ENCODE results near the gene GALNT10.
A peak's percentile ranks its signal among the peaks of the same experiment; 100 is the strongest.

The GALNT10 gene

DNA sequence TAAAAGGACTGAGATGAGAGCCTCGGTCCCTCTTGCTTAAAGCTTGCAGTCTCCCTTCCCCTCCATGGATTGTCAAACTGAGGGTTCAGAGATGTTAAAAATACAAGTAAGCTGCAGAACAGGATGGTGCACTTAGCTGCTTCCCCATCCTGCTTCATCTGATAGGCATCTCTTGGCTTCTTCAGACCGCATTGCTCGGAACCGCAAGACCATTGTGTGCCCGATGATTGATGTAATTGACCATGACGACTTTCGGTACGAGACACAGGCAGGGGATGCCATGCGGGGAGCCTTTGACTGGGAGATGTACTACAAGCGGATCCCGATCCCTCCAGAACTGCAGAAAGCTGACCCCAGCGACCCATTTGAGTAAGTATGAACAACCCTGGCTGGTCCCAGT is 189.7 kb downstream of the GALNT10 start:
- no peak for DNase-seq (ENCODE audit: low spot score)

DNA sequence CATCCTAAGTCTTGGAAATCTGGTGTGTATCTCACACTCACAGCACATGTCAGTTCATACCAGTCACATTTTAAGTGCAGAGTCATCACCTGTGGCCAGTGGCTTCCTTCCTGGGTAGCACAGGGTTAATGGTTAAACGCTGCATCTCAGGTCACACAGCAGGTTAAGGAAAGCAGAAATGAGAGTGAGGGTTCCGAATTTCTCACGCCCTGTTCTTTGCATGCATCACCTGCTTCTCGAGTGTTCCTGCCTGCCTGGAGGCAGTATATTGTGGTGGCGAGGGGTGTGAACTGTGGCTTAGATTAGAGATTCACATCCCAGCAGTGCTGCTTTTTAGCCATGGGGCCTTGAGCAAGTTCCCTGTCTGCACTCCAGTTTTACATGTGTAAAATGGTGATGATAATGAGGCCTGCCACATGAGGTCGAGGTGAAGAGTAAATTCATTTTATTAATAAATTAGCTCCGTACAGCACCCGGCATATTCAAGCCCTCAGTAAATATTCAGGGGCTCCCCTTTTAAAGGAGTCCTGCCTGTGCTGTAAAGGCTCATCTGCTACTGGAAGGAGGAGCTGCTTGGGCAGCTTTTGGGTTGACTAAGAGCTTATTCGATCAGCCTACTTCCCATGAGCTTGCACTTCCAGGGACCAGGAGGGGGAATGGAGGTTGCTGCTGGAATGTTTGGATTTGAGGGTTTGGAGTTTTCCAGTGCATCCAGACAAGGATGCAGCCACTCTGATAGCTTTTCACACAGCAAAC is 194.1 kb downstream of the GALNT10 start:
- DNase-seq (ENCODE audit: low spot score), result no peak

DNA sequence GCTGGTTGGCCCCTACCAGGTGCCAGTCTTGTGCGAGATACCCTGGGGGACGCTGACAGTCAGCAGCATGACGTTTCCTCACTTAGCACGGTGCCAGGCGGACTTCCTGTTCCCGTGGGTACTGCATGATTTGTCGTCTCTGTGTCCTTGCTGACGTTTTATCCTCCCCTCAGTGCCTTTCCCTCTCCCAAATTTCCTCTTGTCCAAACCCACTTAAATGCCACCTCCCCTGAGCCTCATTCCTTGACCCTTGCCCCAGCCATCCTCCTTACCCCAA is 194.6 kb downstream of the GALNT10 start:
- DNase-seq (ENCODE audit: low spot score), result peak; percentile 22

DNA sequence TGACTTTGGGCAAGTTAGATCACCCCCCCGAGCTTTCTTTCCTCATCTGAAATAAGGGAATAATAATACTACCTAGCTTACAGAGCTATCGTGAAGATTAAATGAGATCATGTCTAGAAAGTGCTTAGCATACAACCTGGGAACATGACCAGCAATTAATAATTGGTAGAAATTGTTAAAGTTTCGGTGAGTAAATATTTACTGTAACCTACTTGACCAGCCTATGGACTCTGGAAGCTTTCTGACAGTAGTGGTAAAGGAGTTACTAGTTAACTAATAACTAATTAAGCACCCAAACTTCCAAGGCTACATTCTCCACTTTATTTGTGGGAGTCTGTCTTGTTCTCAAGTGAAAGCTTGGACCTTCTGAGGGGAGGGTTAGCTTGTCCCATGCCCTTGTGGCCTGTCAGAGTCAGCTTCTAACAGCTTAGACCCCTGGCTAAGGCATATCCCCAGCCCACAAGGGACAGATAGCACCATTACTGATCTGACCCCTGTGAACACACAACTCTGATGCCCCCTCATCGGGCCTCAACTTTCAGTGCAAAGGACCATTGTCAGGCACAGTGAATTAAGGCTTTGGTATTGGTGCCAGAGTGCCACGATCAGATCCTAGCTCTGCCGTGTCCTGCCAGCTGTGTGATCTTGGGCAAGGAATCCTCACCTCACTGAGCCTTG is 196.6 kb downstream of the GALNT10 start:
- DNase-seq (ENCODE audit: low spot score), result no peak

DNA sequence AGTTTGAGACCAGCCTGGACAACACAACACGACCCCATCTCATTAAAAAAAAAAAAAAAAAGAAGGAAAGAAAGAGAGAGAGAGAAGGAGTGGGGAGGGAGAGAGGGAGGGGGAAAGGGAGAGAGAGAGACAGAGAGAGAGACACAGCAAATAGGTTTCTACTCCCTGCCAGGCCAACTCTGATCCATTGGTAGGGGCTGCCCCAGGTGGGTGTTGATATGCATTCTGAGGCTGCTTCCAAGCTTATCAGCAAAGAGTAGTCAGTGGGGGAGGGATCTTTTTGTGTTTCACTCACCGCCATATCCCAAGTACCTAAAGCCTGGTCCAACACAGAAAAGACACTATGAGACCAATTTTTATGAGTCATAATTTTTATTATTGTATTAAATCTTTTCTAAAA is 198.3 kb downstream of the GALNT10 start:
- DNase-seq (ENCODE audit: low spot score), result no peak

DNA sequence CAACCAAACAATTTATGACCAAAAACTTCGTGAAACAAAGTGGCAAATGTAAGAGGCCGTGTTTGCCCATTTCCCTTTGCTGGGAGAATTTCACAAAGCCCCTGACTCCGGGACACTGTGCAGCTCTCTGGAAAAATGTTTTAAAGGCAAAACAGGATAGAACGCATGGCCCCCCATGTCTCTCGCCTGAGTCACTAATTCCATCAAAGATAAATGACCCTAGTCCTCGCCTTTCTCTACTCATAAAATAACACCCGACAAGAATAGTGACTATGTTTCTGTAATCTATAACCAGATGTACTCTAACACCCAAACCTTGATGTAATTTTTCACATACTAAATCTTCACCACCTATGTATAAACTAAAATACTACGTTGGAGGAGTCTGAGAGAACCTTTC is 199.6 kb downstream of the GALNT10 start:
- DNase-seq (ENCODE audit: low spot score), result no peak

DNA sequence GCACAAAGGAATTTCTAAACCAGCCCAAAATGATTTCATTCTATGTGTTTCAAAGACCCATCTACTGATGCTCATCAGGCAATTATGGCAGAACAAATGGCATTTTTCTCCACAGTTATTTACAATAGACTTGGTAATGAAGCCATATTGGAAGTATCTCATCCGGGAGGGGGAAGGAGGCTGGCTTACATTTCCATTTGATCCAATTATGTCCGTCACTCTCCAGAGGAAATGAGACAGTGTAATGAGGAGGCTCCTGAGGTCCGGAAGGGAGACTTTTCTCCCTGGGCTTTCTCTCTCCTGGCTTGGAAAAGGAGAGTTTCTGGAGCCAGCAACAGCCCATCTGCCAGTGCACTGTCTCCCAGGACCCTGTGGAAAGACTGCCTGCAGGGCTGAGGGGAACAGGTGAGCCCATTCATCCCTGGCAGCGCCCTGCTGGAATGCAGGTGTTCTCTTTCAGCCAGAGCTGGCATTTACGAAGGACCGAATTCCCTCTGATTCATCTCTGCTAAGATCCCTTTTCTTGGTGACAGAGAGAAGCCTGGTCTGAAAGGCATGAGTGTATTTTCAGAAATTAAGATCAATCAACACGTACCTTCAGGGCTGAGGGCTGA is 200.3 kb downstream of the GALNT10 start:
- no peak for DNase-seq (ENCODE audit: low spot score)

DNA sequence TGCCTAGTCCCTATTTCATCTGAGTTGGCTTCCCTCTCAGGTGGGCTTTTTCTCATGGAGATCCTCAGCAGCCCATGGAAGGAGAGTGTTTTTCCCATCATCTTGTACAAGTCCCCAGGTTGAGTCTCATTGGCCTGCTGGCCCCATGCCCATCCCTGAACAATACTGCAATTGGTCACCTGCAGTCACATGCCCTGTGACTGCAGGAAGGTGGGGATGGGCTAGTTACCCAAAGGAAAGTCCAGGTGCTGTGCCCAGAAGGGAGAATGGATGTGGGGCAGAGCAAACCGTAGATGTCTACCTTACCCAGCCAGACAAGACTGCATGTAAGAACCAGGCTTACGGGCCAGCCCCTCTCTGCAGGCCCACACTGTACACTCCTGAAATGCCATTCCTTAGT is 201.3 kb downstream of the GALNT10 start:
- DNase-seq (ENCODE audit: low spot score), result no peak

DNA sequence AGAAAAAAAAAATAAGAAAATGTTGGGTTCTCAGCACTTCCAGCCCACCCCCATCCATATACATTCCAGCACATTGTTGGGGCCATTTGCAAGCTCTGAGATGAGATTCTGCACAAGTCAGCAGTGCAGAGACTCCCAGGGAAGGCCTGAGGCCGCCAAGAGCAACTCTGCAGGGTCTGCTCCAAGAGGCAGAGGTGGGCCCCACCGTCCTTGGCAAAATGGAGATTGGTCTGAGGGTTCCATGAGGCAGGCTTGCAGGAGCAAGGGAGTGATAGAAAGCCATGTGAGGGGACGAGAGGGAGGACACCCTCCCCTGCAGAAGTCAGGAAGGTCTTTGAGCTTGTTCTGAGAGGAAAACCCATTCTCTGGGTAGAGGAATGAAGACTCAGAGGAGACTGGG is 203.3 kb downstream of the GALNT10 start:
- DNase-seq (ENCODE audit: low spot score), result no peak

DNA sequence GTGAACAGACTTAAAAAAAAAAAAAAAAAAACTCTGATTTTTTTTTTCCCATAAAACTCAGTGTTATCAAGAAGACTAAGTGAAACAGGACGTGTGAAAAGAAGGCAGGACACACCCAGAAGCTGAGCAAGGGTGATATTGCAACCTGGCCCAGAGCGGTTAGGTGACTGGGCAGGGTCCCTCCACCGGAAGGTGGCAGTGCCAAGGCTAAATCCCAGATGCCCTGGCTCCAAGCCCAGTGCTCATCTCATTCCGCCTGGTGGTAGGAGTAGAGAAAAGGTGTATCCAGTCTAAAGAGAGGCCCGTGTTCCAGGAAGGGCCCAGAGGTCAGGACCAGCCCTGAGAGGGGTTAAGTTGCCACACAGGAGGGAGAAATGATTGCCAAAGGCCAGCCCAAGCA is 203.8 kb downstream of the GALNT10 start:
- no peak for DNase-seq (ENCODE audit: low spot score)

DNA sequence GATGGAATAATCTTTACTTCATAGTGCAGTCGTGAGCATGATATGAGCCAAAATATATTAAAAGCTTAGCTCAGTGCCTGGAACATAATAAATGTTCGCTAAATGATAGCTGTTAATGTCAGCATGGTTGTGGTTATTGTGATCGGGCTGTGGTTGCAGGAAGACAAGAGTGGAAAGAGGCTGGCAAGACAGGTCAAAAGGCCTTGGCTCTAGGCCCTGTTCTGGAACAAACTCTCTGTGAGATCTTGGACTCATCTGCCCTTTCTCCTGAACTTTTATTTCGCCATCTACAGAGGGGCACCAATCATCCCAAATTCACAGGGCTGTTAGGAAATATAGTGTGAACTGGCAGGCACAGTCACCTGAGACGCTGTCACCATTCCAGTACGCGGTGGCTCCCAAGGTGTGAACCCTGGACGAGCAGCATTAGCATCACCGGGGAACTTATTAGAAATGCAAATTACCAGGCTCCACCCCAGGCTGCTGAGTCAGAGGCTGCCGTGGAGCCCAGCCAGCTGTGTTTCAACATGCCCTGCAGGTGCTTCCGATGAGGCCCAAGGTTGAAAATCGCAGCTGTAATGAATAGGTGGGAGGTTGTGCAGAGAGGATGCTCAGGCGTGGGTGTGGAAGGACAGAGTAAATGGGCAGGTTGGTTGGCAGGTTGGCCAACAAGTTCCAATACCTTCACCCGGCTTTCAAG is 205.0 kb downstream of the GALNT10 start:
- no peak for DNase-seq (ENCODE audit: low spot score)

DNA sequence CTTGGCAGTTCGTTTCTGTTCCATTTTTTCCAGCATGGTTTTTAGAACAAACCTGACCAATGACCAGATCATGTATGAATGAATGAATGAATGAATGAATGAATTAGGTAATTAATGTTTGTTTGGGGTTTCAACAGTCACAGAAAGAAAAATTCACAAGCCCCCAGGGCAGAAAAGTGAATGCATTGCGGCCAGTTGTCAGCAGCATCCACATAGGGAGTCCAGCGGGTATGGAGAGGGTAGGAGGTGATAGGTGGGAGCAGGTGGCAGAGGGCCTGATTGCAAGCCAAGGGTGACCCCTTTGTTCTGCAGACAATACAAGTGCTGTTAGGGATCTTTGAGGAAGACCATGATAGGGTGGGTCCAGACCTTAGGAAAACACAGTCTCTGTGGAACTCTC is 205.6 kb downstream of the GALNT10 start:
- no peak for DNase-seq (ENCODE audit: low spot score)

DNA sequence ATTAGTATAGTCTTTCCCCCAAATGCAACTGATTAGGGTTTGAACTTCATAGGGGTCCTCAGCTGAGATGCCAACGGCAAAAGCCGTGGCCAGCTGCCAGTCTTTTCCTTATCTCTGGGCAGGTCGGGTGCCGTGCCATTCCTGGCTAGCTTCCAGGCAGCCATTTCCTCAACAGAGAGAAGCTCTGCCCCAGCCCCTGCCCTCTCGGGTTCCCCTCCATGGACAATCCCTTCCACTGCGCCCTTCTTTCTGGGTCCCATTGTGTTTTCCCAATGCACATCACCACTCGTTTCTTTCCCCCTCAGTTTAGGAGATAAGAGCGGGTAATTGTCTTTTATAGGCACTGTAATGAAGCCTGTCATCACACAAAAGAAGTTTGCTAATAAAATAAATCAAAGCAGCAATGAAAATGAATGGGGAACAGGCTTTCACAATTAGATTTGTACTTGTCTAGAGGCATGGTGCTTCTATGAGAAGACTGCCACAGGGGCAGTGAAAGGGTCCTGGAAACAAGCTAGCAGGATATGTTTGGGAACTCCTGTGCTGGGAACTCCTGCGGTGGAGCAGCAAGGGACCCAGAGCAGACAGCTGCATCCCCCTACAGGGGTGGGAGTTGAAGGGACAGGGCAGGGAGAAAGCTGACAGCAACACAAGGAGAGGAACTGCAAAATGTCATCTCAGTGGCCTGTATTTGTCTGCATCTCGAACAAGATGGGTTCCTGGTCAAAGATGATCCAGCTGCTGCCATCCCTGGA is 207.3 kb downstream of the GALNT10 start:
- no peak for DNase-seq (ENCODE audit: low spot score)

DNA sequence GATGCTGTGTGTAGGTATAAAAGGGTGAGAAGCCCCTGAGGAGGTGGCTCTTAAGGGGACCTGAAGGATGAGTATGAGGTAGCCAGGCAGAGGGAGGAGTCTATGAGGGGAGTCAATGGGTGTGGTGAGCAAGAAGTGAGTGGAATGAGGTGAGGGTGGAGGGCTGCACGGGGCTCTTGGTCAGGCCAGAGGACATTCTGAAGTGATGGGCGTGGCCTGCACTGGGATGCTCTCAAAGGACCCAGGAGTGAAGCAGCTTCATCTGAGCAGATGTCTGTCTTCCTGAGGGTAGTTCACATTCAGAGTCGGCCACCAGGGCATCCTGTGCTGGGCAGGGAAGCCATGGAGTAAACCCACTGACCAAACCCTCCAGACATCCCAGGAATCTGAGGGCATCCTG is 210.1 kb downstream of the GALNT10 start:
- no peak for DNase-seq (ENCODE audit: low spot score)

DNA sequence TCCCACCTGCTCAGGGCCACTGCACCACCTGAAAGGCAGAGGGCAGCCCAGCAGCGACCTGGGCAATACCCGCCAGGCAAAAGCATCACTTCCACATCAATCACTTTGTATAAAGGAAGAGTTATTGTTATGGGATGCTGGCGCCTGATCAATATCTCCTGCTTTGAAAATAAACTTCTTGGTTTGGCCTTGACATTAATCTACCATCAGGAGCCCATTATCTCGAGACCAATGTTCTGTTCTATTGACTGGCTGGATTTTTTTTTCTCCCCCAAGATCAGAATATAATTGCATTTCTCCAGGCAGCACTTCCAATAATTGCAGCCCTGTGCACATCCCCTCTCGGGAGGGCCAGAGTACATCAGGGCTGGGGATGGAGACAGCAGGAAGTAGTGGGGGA is 210.8 kb downstream of the GALNT10 start:
- DNase-seq (ENCODE audit: low spot score), result no peak

DNA sequence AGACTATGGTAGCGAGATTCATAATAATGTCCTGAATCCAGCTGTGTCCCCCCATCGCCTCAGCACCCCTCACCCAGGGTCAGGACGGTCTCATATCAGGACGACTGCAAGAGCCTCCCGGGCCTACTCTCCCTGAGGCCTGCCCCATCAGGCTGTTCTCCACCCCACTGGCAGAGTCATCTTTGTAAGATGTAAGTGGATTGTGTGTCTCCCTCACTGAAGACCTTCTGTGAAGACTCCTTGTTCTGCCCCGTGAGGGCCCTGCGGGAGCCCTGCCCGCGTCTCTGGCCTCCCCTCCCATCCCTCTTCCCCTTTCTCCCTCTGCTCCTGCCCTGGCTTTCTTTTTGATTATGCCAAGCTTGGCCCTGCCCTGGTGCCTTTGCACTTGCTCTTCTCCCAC is 211.4 kb downstream of the GALNT10 start:
- DNase-seq (ENCODE audit: low spot score), result no peak

DNA sequence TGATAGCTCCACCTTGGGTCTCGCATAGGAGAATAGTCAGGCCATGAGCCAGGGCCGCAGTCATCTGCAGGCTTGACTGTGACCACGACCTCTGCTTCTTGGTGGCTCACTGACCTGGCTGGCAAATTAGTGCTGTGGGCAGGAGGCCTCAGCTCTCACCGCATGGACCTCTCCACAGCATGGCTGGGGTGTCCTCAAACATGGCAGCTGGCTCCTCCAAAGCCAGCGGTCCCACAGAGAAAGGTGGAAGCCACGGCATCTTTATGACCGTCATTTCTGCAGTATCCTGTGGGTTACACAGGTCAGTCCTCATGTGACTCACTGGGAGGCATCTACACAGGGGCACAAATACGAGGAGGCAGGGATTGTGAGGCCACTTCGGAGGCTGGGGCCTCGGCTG is 212.1 kb downstream of the GALNT10 start:
- no peak for DNase-seq (ENCODE audit: low spot score)

DNA sequence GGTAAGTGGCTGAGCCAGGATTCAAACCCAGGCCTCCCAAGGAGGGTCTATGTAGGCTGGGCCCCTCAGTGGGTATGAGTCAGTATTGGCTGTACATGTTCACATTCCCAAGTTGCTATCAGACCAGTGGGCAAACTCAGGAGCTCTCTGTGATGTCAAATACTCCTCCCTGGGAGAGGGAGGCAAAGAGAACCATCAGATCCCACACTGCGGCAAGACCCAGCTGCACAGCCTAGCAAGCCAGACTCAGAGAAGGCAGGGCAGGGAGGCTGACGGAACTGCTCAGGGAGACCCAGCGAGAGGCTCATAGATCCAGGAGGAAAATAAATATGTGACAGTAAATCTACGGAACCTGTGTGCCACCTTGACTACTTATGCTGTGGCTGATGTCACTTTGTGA is 212.7 kb downstream of the GALNT10 start:
- DNase-seq (ENCODE audit: low spot score), result no peak

DNA sequence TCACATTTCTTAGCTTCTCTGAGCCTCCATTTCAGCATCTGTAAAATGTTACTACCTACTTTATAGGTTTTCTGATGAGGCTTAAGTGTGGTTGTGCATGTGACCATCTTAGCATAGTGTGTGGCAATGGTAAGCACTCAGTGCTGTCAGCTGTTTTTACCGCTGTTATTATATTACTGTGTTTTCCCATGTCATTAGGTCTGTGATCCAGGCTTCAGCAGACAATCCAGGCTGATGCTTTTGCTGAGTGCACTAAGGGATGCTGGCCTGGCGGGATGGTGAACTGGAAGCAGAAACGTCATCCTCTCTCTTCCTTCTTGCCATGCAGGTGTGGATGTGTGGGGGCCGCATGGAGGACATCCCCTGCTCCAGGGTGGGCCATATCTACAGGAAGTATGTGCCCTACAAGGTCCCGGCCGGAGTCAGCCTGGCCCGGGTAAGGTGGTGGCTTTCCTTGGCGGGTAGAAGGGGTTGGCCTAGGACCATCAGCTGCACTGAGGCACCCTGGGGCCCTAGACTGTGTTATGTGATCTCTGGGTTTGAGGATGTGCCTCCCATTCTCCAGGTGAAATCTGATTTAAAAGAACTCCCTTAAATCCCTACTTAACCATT is 213.3 kb downstream of the GALNT10 start:
- DNase-seq (ENCODE audit: low spot score), result no peak

DNA sequence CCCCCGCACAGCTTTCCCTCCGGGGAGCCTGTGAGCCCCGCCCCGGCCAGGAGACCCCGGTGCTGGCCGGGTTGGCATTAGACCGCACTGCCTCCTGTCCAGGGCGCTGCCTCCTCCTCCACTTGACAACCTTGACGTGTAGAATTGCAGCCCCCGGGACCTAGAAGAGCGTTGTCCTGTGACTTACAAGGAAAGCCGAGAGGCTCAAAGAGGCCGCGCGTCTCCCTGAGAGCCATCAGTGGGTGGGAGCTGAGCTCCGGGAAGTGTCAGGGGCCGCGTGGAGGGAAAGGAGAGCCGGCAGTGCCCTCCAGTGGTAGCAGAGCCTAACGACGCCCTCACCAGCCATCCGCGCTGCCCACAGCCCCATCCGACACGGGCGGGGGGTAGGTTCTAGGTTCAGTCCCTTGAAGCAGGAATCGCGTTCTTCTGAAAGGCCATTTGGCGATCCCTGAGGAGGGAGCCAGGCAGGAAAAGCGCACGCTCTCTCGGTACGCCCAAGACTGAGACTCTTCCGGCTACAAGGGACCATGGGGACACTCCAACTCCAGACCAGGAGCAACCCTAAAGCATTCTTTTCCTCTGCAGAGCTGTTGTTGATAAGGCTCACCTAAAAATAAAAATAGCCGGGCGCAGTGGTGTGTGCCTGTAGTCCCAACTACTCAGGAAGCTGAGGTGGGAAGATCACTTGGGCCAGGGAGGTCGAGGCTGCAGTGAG is 214.7 kb downstream of the GALNT10 start:
- peak; percentile 72 for DNase-seq (ENCODE audit: low spot score)

DNA sequence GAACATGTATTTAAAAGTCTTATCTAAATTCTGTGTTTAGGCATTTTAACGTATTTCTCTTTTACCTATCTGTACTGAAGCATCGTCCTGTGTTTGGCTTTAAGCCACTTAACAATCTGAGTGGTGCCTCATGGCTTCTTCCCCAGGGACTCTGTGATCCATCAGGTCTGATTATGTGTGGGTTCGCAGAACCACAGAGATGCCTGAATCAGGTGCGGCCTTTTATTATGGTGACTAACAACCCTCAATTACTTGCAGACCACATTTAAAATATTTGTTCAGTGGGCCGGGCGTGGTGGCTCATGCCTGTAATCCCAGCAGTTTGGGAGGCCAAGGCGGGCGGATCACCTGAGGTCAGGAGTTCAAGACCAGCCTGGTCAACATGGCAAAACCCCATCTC is 215.7 kb downstream of the GALNT10 start:
- no peak for DNase-seq (ENCODE audit: low spot score)

All from globus pallidus (tissue), 1 donor.